Measurements from ENCODE around the gene SSH2. TPM values are rescaled to one million over a fixed set of nuclear protein-coding genes. Genes with fewer than 3 reads are reported as not detected.

SSH2 gene
- total and polyA plus RNA-seq, 7 experiments from 2014 or later: 33.9 to 109 (median 76.2) TPM

- peak overlapping the region; percentile 21 to 98 (median 92) for H3K27ac Mint-ChIP-seq
Observed at GRCh38 chr17:29722411-29723198, 207.4 kb downstream of the SSH2 start.

GRCh38 chr17:29720551-29720950 lies 209.5 kb downstream of the SSH2 start:
- Histone ChIP-seq H3K27ac (ENCODE audit: low read depth, low read length) (peak overlapping the region; percentile 6), H3K27me3 (ENCODE audit: control insufficient read depth in 2 of 2, insufficient read depth in 2 of 2, low read length in 2 of 2) (no peaks in the 10 kb centered on the region), H3K9me3 (ENCODE audit: control insufficient read depth in 2 of 3, low read length in 3 of 3) (no peaks in the 10 kb centered on the region), H3K4me1 (ENCODE audit: control insufficient read depth in 2 of 2, insufficient read depth in 2 of 2, low read length in 2 of 2) (peaks cover 38 to 54% of the 10 kb centered on the region in 2 donors), H3K4me3 (ENCODE audit: low read length) (no peak overlapping the region), H3K36me3 (ENCODE audit: control insufficient read depth in 2 of 3, insufficient read depth in 3 of 3, low read length in 3 of 3) (no peaks in the 10 kb centered on the region)
- H3K4me3 Mint-ChIP-seq: peak overlapping the region in 7 of 10 donors; percentile 14 to 64 (median 54)
- H3K9me3 Mint-ChIP-seq: peaks cover 0 to 6% (median 0%) of the 10 kb centered on the region in 11 donors
- no peaks in the 10 kb centered on the region for H3K27me3 Mint-ChIP-seq
- peak overlapping the region in 8 of 9 donors; percentile 27 to 98 (median 91) for H3K27ac Mint-ChIP-seq
- DNase-seq (no peak), ATAC-seq (no peak)
- intact Hi-C loops (cut with micrococcal nuclease): loop anchor here (5.0 kb wide), 2 partner anchors 33 to 38 kb away; no protein-coding TSS in a partner anchor
- POLR2A ChIA-PET: interaction anchor here (1.2 to 5.4 kb wide), 3 partner anchors 8 to 104 kb away, joined by 3 to 102 read pairs (median 21); no protein-coding TSS in a partner anchor
- CTCF ChIA-PET: no interaction called here
- peaks cover 14 to 30% (median 24%) of the 10 kb centered on the region in 5 donors for H3K36me3 Mint-ChIP-seq
- H3K4me1 Mint-ChIP-seq: peaks cover 48 to 94% (median 84%) of the 10 kb centered on the region in 7 donors

More at GRCh38 chr17:29722411-29723198, 207.4 kb downstream of the SSH2 start:
- no peaks in the 10 kb centered on the region for H3K36me3 ChIP-seq (ENCODE audit: control insufficient read depth in 2 of 3, insufficient read depth in 3 of 3, low read length in 3 of 3)
- peak overlapping the region; percentile 72 for H3K27ac ChIP-seq (ENCODE audit: low read depth, low read length)
- intact Hi-C loops (cut with micrococcal nuclease): loop anchor here (1.0 to 5.0 kb wide), 7 partner anchors 16 to 57 kb away; no protein-coding TSS in a partner anchor
- Mint-ChIP-seq H3K27me3 (no peaks in the 10 kb centered on the region), H3K4me3 (peak overlapping the region; percentile 55 to 92 (median 72)), H3K9me3 (peaks cover 0 to 3% (median 0%) of the 10 kb centered on the region in 11 donors), H3K36me3 (peaks cover 5 to 23% (median 16%) of the 10 kb centered on the region in 5 donors), H3K4me1 (peaks cover 55 to 94% (median 85%) of the 10 kb centered on the region in 7 donors)
- no peaks in the 10 kb centered on the region for H3K27me3 ChIP-seq (ENCODE audit: control insufficient read depth in 2 of 2, insufficient read depth in 2 of 2, low read length in 2 of 2)
- DNase-seq: peak in 7 of 9 donors; percentile 69 to 85 (median 80)
- H3K4me3 ChIP-seq (ENCODE audit: low read length): peak overlapping the region; percentile 32
- no peaks in the 10 kb centered on the region for H3K9me3 ChIP-seq (ENCODE audit: control insufficient read depth in 2 of 3, low read length in 3 of 3)
- ChIA-PET CTCF (interaction anchor here (0.6 to 2.5 kb wide), 15 partner anchors 10 to 662 kb away, joined by 3 to 10 read pairs (median 4); no protein-coding TSS in a partner anchor), POLR2A (interaction anchor here (0.6 to 5.4 kb wide), 18 partner anchors 7 to 601 kb away, joined by 3 to 102 read pairs (median 5); no protein-coding TSS in a partner anchor)
- ATAC-seq: peak; percentile 84
- H3K4me1 ChIP-seq (ENCODE audit: control insufficient read depth in 2 of 2, insufficient read depth in 2 of 2, low read length in 2 of 2): peaks cover 56 to 74% of the 10 kb centered on the region in 2 donors

GRCh38 chr17:29719469-29719868 lies 210.6 kb downstream of the SSH2 start:
- no peaks in the 10 kb centered on the region for H3K9me3 ChIP-seq (ENCODE audit: control insufficient read depth in 2 of 3, low read length in 3 of 3)
- no peak overlapping the region for H3K4me3 ChIP-seq (ENCODE audit: low read length)
- H3K4me1 ChIP-seq (ENCODE audit: control insufficient read depth in 2 of 2, insufficient read depth in 2 of 2, low read length in 2 of 2): peaks cover 32 to 48% of the 10 kb centered on the region in 2 donors
- Mint-ChIP-seq H3K36me3 (peaks cover 11 to 31% (median 23%) of the 10 kb centered on the region in 5 donors), H3K27me3 (no peaks in the 10 kb centered on the region), H3K9me3 (peaks cover 0 to 6% (median 0%) of the 10 kb centered on the region in 11 donors), H3K4me3 (no peak overlapping the region), H3K27ac (peak overlapping the region in 5 of 9 donors; percentile 46 to 90 (median 76)), H3K4me1 (peaks cover 51 to 97% (median 90%) of the 10 kb centered on the region in 7 donors)
- H3K36me3 ChIP-seq (ENCODE audit: control insufficient read depth in 2 of 3, insufficient read depth in 3 of 3, low read length in 3 of 3): no peaks in the 10 kb centered on the region
- intact Hi-C loops (cut with micrococcal nuclease): no loop called here
- H3K27me3 ChIP-seq (ENCODE audit: control insufficient read depth in 2 of 2, insufficient read depth in 2 of 2, low read length in 2 of 2): no peaks in the 10 kb centered on the region
- ChIA-PET POLR2A (interaction anchor here (1.0 kb wide), 1 partner anchor 11 kb away, joined by 3 read pairs; no protein-coding TSS in a partner anchor), CTCF (no interaction called here)
- no peak for ATAC-seq
- no peak for DNase-seq
- H3K27ac ChIP-seq (ENCODE audit: low read depth, low read length): no peak overlapping the region

GRCh38 chr17:29718446-29719039 lies 211.5 kb downstream of the SSH2 start:
- H3K9me3 Mint-ChIP-seq: peaks cover 0 to 6% (median 0%) of the 10 kb centered on the region in 11 donors
- ChIA-PET POLR2A (interaction anchor here (1.7 kb wide), 1 partner anchor 38 kb away, joined by 4 read pairs; no protein-coding TSS in a partner anchor), CTCF (no interaction called here)
- DNase-seq (no peak), ATAC-seq (no peak)
- H3K36me3 ChIP-seq (ENCODE audit: control insufficient read depth in 2 of 3, insufficient read depth in 3 of 3, low read length in 3 of 3): no peaks in the 10 kb centered on the region
- intact Hi-C loops (cut with micrococcal nuclease): no loop called here
- peak overlapping the region in 7 of 9 donors; percentile 30 to 96 (median 75) for H3K27ac Mint-ChIP-seq
- H3K4me3 ChIP-seq (ENCODE audit: low read length): no peak overlapping the region
- peaks cover 11 to 39% (median 29%) of the 10 kb centered on the region in 5 donors for H3K36me3 Mint-ChIP-seq
- H3K27ac ChIP-seq (ENCODE audit: low read depth, low read length): no peak overlapping the region
- no peaks in the 10 kb centered on the region for H3K9me3 ChIP-seq (ENCODE audit: control insufficient read depth in 2 of 3, low read length in 3 of 3)
- H3K4me3 Mint-ChIP-seq: peak overlapping the region in 1 of 10 donors; percentile 16
- H3K4me1 ChIP-seq (ENCODE audit: control insufficient read depth in 2 of 2, insufficient read depth in 2 of 2, low read length in 2 of 2): peaks cover 33 to 48% of the 10 kb centered on the region in 2 donors
- H3K27me3 ChIP-seq (ENCODE audit: control insufficient read depth in 2 of 2, insufficient read depth in 2 of 2, low read length in 2 of 2): no peaks in the 10 kb centered on the region
- peaks cover 53 to 99% (median 93%) of the 10 kb centered on the region in 7 donors for H3K4me1 Mint-ChIP-seq
- H3K27me3 Mint-ChIP-seq: no peaks in the 10 kb centered on the region

- ATAC-seq (no peak), DNase-seq (no peak)
- no peak overlapping the region for H3K27ac ChIP-seq (ENCODE audit: low read depth, low read length)
- no peaks in the 10 kb centered on the region for H3K9me3 ChIP-seq (ENCODE audit: control insufficient read depth in 2 of 3, low read length in 3 of 3)
- peaks cover 49 to 99% (median 91%) of the 10 kb centered on the region in 7 donors for H3K4me1 Mint-ChIP-seq
- H3K9me3 Mint-ChIP-seq: peaks cover 0 to 6% (median 0%) of the 10 kb centered on the region in 11 donors
- no peaks in the 10 kb centered on the region for H3K27me3 ChIP-seq (ENCODE audit: control insufficient read depth in 2 of 2, insufficient read depth in 2 of 2, low read length in 2 of 2)
- H3K36me3 Mint-ChIP-seq: peaks cover 11 to 41% (median 29%) of the 10 kb centered on the region in 5 donors
- peak overlapping the region in 4 of 10 donors; percentile 16 to 41 (median 30) for H3K4me3 Mint-ChIP-seq
- ChIA-PET CTCF (interaction anchor here (0.8 to 1.1 kb wide), 2 partner anchors 22 to 102 kb away, joined by 3 read pairs; no protein-coding TSS in a partner anchor), POLR2A (interaction anchor here (1.1 to 2.1 kb wide), 4 partner anchors 11 to 44 kb away, joined by 3 to 16 read pairs (median 4); no protein-coding TSS in a partner anchor)
- intact Hi-C loops (cut with micrococcal nuclease): no loop called here
- H3K27ac Mint-ChIP-seq: peak overlapping the region in 8 of 9 donors; percentile 1 to 96 (median 72)
- peaks cover 25 to 42% of the 10 kb centered on the region in 2 donors for H3K4me1 ChIP-seq (ENCODE audit: control insufficient read depth in 2 of 2, insufficient read depth in 2 of 2, low read length in 2 of 2)
- H3K36me3 ChIP-seq (ENCODE audit: control insufficient read depth in 2 of 3, insufficient read depth in 3 of 3, low read length in 3 of 3): no peaks in the 10 kb centered on the region
- no peak overlapping the region for H3K4me3 ChIP-seq (ENCODE audit: low read length)
- H3K27me3 Mint-ChIP-seq: no peaks in the 10 kb centered on the region
Observed at GRCh38 chr17:29717817-29718216, 212.2 kb downstream of the SSH2 start.

- H3K4me1 ChIP-seq (ENCODE audit: control insufficient read depth in 2 of 2, insufficient read depth in 2 of 2, low read length in 2 of 2): peaks cover 14 to 32% of the 10 kb centered on the region in 2 donors
- no peak overlapping the region for H3K4me3 ChIP-seq (ENCODE audit: low read length)
- peaks cover 42 to 98% (median 88%) of the 10 kb centered on the region in 7 donors for H3K4me1 Mint-ChIP-seq
- ChIA-PET POLR2A (interaction anchor here (1.5 to 2.1 kb wide), 2 partner anchors 12 to 45 kb away, joined by 4 to 16 read pairs; no protein-coding TSS in a partner anchor), CTCF (interaction anchor here (1.1 kb wide), 1 partner anchor 101 kb away, joined by 3 read pairs; no protein-coding TSS in a partner anchor)
- DNase-seq: no peak
- no peaks in the 10 kb centered on the region for H3K36me3 ChIP-seq (ENCODE audit: control insufficient read depth in 2 of 3, insufficient read depth in 3 of 3, low read length in 3 of 3)
- peak overlapping the region in 1 of 10 donors; percentile 40 for H3K4me3 Mint-ChIP-seq
- peak overlapping the region in 8 of 9 donors; percentile 44 to 96 (median 72) for H3K27ac Mint-ChIP-seq
- H3K9me3 Mint-ChIP-seq: peaks cover 0 to 6% (median 0%) of the 10 kb centered on the region in 11 donors
- peaks cover 11 to 49% (median 28%) of the 10 kb centered on the region in 5 donors for H3K36me3 Mint-ChIP-seq
- no peaks in the 10 kb centered on the region for H3K27me3 ChIP-seq (ENCODE audit: control insufficient read depth in 2 of 2, insufficient read depth in 2 of 2, low read length in 2 of 2)
- H3K27ac ChIP-seq (ENCODE audit: low read depth, low read length): no peak overlapping the region
- ATAC-seq: no peak
- H3K27me3 Mint-ChIP-seq: no peaks in the 10 kb centered on the region
- H3K9me3 ChIP-seq (ENCODE audit: control insufficient read depth in 2 of 3, low read length in 3 of 3): no peaks in the 10 kb centered on the region
- intact Hi-C loops (cut with micrococcal nuclease): no loop called here
Observed at GRCh38 chr17:29716566-29716965, 213.5 kb downstream of the SSH2 start.
